Subcutaneous adipose tissue (tissue), 4 donors: Measurements from ENCODE around the gene CENPO. TPM values are rescaled to one million over a fixed set of nuclear protein-coding genes. Genes with fewer than 3 reads are reported as not detected.

Experiments
- total RNA-seq, 4 donors: library from RNA; depleted of rRNA; stranded (reverse); fragments of >200 nt; gene quantifications; one replicate each; pipeline ENCODE4 v1.1.0, GENCODE V29; 2016
- TF ChIP-seq, protein P1 (sequence below): fragments of 450-650 bp; IDR thresholded peaks from one replicate; pipeline ENCODE4 v1.5.1; 2016; ENCODE audit warnings: low read depth, mild to moderate bottlenecking, control low read depth, antibody characterized with exemption, moderate library complexity

CENPO gene
- total RNA-seq, 4 donors from 2014 or later = 3.1 to 6.3 (median 4.7) TPM

DNA sequence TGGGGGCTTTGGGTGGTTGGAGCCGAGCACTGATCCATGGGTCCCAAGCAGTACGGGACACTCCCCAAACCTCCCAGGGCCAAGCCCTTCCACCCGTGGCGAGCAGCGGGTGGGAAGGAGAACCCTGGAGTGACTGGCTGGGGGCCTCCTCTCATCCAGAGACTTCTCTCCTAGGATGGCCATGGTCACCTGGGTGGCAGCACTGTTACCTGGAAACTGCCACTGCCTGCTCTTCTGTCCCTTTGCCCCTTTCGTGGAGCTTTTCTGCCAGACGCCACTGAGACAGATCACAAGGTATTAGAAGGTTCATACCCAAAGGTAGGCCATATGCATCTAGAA, 26.9 kb downstream of the CENPO start:
- TF ChIP-seq, protein P1, sequence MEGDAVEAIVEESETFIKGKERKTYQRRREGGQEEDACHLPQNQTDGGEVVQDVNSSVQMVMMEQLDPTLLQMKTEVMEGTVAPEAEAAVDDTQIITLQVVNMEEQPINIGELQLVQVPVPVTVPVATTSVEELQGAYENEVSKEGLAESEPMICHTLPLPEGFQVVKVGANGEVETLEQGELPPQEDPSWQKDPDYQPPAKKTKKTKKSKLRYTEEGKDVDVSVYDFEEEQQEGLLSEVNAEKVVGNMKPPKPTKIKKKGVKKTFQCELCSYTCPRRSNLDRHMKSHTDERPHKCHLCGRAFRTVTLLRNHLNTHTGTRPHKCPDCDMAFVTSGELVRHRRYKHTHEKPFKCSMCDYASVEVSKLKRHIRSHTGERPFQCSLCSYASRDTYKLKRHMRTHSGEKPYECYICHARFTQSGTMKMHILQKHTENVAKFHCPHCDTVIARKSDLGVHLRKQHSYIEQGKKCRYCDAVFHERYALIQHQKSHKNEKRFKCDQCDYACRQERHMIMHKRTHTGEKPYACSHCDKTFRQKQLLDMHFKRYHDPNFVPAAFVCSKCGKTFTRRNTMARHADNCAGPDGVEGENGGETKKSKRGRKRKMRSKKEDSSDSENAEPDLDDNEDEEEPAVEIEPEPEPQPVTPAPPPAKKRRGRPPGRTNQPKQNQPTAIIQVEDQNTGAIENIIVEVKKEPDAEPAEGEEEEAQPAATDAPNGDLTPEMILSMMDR = no peak

DNA sequence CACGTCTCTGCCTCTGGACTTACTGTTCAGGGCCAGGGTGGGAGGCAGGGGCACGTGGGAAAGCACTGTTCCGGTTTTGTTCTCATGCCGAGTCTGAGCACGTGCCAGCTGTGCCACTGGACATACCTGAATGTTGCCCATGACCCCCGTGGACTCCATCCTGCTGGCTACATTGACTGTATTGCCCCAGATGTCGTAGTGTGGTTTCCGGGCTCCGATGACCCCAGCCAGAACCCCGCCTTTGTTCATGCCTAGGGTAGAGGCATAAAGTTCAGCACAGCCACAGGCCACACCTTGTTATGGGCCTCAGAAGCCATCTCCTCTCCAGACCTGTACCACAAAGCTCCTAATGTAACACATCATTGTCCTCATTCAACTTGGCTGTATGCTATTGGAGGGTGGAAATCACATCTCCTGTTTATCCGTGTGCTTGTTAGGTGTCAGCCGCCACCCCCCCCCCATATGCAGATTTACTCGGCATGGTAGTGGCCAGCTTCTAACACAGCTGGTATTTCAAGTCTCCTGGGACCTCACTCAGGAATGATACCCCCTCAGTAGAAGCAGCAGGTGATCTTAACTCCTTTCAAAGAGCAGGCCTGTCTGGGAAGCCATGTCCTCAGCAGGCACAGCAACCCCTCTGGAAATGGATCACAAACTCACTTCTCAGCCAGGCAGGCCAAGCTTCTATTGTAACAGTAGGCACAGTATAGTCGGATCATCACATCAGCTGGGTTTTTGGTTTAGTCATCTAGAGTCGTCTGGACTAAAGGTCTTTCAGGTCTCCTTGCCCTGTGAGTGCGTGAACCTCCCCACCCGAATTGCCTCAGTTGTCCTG, 27.6 kb downstream of the CENPO start:
- TF ChIP-seq, protein P1 = no peak

DNA sequence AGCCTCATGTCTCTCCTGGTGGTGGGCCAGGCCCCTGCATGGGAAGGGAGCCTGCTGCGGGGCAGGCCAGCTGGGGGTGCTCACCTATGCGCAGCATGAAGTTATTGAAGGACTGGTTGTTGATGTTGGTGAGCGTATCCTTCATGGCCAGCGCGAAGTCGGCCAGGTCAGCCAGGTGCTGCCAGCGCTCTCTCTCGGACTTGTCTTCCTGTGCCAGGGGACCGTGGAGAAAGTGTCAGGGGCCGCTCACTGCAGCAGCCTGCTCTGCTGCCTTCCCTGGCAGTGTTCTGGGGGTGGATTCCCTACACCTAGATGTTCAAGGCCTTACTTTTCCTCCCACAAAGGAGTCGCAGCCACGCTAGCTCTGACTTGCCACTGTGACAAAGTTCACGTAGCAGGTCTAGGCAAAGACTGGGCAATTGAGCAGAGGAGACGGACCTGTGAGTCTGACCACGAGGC, 28.2 kb downstream of the CENPO start:
- TF ChIP-seq, protein P1 = no peak

DNA sequence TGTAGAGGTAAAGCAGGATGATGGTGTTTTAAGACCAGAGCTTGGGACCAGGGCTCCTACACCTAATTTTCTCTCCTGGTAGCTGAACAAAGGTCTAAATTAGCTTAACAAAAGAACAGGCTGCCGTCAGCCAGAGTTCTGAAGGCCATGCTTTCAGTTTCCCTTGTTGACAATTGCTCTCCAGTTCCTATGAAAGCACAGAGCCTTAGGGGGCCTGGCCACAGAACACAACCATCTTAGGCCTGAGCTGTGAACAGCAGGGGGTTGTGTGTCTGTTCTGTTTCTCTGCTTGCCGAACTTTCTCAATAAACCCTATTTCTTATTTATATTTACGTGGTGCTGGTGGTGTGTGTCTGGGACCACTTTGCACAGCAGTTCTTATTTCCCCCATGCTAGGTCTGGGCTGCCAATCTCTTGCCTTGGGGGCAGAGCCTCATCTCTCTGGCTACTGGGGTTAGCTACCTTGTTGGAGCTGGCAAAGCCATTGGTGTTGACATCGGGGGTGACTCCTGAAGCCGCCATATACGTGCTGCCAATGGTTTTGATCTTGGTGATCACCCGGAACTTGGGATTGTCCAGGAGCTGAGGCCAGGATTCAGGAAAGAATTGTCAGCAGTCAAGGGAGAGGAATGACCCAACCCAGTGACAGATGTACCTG, 29.0 kb downstream of the CENPO start:
- TF ChIP-seq, protein P1 = no peak

DNA sequence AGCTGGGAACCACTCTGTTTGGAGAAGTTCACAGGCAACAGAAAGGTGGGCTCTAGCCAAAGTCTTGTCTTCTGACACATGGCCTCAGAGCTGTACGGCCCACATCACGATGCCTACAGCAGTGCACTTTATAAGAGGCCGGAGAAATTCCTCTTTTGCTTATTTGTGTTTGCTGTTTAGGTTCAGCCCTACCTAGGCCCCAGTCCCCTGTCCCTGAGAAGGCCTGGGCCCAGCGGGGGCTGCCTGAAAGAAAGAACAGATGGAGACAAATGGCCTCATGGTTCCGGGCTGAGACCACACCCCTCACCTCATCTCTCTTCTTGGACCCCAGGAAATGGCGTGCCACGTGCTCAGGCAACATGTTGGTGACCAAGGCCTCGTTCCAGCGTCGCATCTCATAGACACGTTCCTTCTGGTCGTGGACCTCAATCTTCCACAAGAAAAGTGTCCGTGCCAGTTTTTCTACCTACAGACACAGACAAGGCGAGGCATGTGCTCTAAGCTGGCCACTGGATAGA, 30.9 kb downstream of the CENPO start:
- TF ChIP-seq, protein P1 = no peak

DNA sequence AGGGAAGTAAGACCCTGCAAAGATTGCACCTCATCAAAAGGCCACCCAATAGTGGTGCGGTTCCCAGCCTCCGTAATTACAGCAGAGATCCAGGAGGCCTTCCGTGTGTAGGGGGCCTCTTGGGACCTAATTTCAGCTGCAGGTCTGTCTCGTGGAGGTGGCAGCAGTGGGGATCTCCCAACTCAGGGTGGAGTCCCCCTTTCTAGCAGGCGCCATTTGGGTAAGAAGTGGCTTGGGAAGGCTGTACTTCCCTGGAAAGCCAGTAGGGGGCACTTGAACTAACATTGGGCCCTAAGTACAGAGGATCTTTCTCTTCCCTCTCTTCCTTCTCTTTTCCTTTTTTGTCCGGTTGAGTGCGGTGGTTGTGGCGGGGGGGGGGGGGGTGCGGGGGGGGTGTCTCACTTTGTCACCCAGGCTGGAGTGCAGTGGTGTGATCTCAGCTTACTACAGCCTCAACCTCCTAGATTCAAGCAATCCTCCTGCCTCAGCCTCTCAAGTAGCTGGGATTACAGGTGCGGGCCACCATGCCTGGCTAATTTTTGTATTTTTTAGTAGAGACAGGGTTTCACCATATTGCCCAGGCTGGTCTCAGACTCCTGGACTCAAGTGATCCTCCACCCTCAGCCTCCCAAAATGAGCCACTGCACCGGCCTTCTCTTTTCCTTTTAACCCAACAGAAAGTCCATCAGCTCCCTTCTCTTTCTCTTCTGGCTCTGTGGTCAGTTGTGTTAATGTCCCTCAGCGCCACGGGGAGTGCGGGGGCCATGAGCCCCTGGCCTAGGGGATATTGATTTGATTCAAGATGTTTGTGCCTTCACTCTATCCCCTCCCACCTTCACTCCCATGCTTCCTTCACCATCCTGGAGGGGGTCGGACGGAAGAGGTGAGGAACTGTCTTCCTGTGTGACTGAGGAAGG, 32.0 kb downstream of the CENPO start:
- TF ChIP-seq, protein P1 = no peak
